Osteocyte (in vitro differentiated cells): ENCODE results near the gene KCNT1. TPM values are rescaled to one million over a fixed set of nuclear protein-coding genes. Genes with fewer than 3 reads are reported as not detected.

Source experiments
- DNase-seq: peaks from one replicate; pipeline ENCODE4 v3.0.0; 2021; ENCODE audit warnings: mixed read lengths; ENCODE audit not compliant: unreplicated experiment; ENCODE audit errors: extremely low spot score
- H3K27ac Mint-ChIP-seq: one replicate; pipeline ENCODE4 v1.8.0; 2021; ENCODE audit warnings: mild to moderate bottlenecking, mixed read lengths; ENCODE audit not compliant: unreplicated experiment
- H3K27me3 Mint-ChIP-seq: one replicate; pipeline ENCODE4 v1.8.0; 2021; ENCODE audit warnings: mixed read lengths; ENCODE audit not compliant: unreplicated experiment
- H3K36me3 Mint-ChIP-seq: one replicate; pipeline ENCODE4 v1.8.0; 2021; ENCODE audit warnings: mixed read lengths; ENCODE audit not compliant: unreplicated experiment
- H3K4me1 Mint-ChIP-seq: one replicate; pipeline ENCODE4 v1.8.0; 2021; ENCODE audit warnings: mixed read lengths; ENCODE audit not compliant: unreplicated experiment
- H3K4me3 Mint-ChIP-seq: one replicate; pipeline ENCODE4 v1.8.0; 2021; ENCODE audit warnings: mild to moderate bottlenecking, moderate library complexity, mixed read lengths; ENCODE audit not compliant: unreplicated experiment
- H3K9me3 Mint-ChIP-seq: one replicate; pipeline ENCODE4 v1.8.0; 2021; ENCODE audit warnings: mixed read lengths; ENCODE audit not compliant: unreplicated experiment
- total RNA-seq: library from RNA; stranded (reverse); gene quantifications from 2 replicates; pipeline ENCODE4 v1.2.1, GENCODE V29; 2021
- TF ChIP-seq, protein P1 (sequence below): fragments of 200-600 bp; sonication (generic); IDR thresholded peaks from 2 replicates; pipeline ENCODE4 v1.5.0; 2021; ENCODE audit warnings: antibody characterized with exemption, mild to moderate bottlenecking, moderate library complexity

Gene KCNT1
- total RNA-seq, 1 donor from 2014 or later, result not detected

DNA sequence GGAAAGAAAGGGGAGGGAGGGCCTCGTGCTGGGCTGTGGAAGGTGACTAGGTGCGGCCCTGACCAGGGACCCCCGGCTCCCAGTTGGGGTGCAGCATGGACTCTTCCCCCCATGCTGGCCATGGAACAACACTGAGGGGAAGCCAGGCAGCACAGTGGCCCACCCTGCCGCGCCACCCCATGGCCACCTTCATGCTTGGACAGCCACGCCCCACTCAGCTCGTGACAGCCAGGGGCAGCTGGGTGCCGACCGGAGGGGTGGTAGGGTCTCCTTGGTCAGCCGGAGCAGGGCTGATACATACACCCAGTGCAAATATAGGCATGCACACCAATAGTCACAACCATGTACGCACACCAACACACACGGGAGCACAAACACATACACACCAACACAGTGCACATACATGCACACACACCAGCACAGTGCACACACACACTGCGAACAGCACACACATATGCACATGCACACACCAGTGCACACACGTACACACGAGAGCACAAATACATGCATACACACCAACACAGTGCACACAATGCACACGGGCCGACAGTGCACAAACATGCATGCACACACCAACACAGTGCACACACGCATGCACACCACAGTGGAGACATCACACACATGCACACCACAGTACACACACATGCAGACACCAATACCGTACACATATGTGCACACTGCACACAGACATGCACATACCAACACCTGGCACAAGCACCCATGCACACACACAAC lies 11.0 kb upstream of the KCNT1 start:
- Mint-ChIP-seq H3K4me3 (no peak overlapping the region), H3K9me3 (no peaks in the 10 kb centered on the region), H3K27me3 (no peaks in the 10 kb centered on the region), H3K36me3 (no peaks in the 10 kb centered on the region), H3K27ac (no peak overlapping the region), H3K4me1 (no peaks in the 10 kb centered on the region)
- DNase-seq, result no peak
- TF ChIP-seq, protein P1, sequence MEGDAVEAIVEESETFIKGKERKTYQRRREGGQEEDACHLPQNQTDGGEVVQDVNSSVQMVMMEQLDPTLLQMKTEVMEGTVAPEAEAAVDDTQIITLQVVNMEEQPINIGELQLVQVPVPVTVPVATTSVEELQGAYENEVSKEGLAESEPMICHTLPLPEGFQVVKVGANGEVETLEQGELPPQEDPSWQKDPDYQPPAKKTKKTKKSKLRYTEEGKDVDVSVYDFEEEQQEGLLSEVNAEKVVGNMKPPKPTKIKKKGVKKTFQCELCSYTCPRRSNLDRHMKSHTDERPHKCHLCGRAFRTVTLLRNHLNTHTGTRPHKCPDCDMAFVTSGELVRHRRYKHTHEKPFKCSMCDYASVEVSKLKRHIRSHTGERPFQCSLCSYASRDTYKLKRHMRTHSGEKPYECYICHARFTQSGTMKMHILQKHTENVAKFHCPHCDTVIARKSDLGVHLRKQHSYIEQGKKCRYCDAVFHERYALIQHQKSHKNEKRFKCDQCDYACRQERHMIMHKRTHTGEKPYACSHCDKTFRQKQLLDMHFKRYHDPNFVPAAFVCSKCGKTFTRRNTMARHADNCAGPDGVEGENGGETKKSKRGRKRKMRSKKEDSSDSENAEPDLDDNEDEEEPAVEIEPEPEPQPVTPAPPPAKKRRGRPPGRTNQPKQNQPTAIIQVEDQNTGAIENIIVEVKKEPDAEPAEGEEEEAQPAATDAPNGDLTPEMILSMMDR, result no peak

DNA sequence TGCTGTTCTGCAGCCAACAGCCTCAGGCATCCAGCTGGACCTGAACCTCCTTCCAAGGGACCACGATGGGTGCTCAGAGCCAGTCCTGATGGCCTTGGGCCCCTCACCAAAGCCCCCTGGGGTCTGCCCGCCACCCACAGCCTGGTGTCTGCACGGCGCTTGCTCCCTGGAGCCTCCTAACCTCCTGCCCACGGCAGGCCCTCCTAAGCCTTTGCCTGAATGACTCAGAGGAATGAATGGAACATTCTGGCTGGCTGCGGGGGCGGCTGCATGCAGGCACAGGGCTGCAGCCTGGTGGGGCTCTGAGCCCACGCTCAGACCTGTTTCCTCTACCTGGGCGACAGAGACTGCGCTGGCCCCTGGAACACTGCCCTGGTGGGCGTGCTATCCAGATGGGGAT lies 9.6 kb upstream of the KCNT1 start:
- Mint-ChIP-seq H3K27me3 (no peaks in the 10 kb centered on the region), H3K27ac (no peak overlapping the region), H3K36me3 (no peaks in the 10 kb centered on the region), H3K9me3 (no peaks in the 10 kb centered on the region), H3K4me3 (no peak overlapping the region), H3K4me1 (no peaks in the 10 kb centered on the region)
- TF ChIP-seq, protein P1, result no peak
- DNase-seq, result no peak

DNA sequence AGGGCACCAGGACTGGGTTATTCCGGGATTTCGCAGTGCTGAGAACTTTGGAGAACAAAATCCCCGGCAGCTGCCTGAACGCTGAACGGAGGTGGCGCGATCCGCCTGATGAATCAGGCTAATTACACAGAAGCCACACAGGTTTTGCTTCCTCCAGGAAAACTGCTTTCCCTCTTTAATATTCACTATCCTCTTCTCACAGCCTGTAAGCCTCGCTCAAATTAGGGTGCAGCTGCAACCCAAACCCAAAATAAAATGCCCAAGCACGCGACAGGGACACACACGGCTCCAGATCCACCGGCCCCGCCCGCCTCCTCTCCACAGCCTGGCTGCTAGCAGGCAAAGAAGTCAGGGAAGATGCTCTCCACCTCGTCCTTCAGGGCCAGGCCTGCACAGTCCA lies 8.7 kb upstream of the KCNT1 start:
- Mint-ChIP-seq H3K4me1 (no peaks in the 10 kb centered on the region), H3K36me3 (no peaks in the 10 kb centered on the region), H3K27ac (no peak overlapping the region), H3K4me3 (no peak overlapping the region), H3K9me3 (no peaks in the 10 kb centered on the region), H3K27me3 (no peaks in the 10 kb centered on the region)
- DNase-seq, result no peak
- TF ChIP-seq, protein P1, result no peak

DNA sequence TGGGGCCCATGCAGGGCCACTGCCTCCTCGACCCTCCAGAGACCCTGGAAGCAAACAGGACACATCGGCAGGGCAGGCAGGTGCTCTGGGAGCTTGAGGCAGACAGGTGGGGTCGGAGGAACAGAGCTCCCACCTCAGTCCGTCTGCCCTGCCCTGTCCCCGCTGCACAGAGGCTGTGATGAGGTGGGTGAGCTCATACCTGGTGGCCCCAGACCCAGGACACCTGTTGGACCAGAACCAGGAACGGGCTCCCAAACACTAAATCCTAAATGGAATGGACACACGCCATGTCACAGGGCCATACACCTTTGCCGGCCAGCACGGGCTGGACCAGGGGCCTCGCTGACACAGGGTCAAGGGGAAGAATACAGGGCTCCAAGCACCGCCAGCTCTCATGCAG lies 8.2 kb upstream of the KCNT1 start:
- Mint-ChIP-seq H3K27ac (no peak overlapping the region), H3K36me3 (no peaks in the 10 kb centered on the region), H3K4me3 (no peak overlapping the region), H3K27me3 (no peaks in the 10 kb centered on the region), H3K9me3 (no peaks in the 10 kb centered on the region), H3K4me1 (no peaks in the 10 kb centered on the region)
- TF ChIP-seq, protein P1, result no peak
- no peak for DNase-seq

DNA sequence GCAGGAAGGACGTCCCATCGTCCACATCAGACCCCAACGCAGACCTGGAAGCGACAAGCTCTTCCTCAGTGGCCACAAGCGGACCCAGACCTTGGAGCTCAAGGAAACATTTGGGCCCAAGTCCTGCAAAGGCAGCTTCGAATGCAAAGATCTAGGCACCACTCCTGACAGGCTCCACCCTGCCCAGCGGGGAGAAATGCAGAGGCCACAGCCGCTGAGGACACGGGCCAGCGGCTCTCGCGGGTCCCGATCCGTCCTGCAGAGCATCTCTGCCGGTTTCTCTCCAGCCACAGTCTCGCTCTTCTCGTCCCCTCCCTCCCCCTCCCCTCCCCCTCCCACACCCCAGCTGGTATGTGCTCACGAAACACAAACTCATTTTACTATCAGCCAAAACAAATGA lies 7.6 kb upstream of the KCNT1 start:
- TF ChIP-seq, protein P1, result no peak
- Mint-ChIP-seq H3K27ac (no peak overlapping the region), H3K36me3 (no peaks in the 10 kb centered on the region), H3K4me3 (no peak overlapping the region), H3K4me1 (no peaks in the 10 kb centered on the region), H3K27me3 (no peaks in the 10 kb centered on the region), H3K9me3 (no peaks in the 10 kb centered on the region)
- no peak for DNase-seq
